Stimulated activated CD8-positive, alpha-beta memory T cell treated with anti-CD3 and anti-CD28 coated beads, Interleukin-4, amount 100 ng/mL, for 1 hour (primary cell): ENCODE results near the gene LRIT2.

Source experiments
- DNase-seq, 2 donors: peaks; one replicate each; pipeline ENCODE4 v3.0.0-alpha.2; 2020; ENCODE audit warnings: low read depth in 2 of 2, low spot score in 1 of 2

Gene LRIT2, protein sequence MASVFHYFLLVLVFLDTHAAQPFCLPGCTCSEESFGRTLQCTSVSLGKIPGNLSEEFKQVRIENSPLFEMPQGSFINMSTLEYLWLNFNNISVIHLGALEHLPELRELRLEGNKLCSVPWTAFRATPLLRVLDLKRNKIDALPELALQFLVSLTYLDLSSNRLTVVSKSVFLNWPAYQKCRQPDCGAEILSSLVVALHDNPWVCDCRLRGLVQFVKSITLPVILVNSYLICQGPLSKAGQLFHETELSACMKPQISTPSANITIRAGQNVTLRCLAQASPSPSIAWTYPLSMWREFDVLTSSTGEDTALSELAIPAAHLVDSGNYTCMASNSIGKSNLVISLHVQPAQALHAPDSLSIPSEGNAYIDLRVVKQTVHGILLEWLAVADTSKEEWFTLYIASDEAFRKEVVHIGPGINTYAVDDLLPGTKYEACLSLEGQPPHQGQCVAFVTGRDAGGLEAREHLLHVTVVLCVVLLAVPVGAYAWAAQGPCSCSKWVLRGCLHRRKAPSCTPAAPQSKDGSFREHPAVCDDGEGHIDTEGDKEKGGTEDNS

DNA sequence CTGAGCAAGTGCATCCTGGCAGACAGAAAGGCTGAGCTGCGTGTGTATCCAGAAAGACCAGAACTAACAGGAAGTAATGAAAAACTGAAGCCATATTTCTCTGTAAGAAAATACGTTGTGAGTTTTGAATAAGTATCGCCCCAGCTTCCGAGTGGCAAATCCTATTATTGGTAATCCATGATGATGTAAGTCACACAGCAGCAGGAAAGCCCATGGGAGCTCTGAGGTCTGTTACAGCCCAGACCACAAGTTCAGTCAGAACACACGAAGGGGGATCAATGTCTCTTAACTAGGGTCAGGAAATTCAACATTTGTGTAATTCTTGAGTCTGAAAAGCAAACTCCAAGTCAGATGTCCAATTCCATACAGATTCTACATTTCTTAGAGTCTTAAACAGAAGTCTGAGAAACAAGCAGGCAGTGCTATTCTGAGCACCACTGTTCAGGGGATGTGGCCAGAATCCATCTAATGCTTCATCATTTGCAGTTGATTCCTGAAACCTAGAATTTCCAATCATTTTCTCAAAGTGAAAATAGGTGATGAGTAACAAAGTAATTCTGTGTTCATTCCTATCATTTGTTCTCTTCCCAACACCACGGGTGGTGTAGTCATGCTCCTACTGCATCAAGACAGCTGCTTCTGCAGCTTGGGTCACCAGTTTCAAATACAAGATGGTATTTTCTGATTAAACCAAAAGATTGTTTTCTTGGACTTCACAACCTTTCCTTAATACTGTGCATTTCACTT is at the start of gene LRIT2:
LRIT2 (minus strand) TSS at position 118 of the 747 bp plus-strand sequence; CDS start at position 94, 24 bp downstream.
- DNase-seq: no peak

DNA sequence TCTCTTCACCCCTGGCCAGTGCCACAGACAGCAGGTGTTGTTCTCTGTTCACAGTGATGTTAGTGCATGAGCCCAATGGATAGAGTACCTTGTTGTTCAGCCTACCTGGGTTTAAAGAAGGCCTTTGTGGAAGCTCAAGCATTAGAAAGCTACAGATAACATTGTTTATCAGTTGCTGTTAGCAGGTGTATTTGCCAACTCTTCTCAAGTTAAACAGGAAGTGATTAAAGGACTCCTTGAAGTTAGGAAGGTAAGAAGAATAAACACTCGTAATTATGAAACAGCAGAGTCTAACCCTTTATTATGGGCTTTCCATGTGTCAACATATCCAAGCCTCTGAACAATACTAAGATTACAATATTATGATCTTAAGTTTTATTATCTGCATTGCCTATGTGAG is 45.4 kb upstream of the LRIT2 start:
- no peak for DNase-seq

DNA sequence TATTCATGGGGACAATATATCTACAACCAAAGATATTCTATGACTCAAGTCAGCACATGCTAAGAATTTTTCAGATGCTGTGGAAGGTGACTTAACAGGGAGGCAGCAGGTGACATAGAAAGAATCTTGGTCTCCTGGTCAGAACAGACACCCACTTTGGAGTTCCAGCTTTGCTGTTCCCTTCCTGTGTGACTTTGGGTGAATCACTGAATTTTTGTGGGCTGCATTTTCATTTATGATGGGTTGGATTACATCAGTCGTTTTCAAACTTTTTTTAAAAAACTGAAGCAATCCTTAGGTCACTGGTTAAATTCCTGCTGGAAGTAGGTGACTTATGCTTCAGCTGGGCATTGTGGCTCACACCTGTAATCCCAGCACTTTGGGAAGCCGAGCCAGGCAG is 44.4 kb upstream of the LRIT2 start:
- no peak for DNase-seq

DNA sequence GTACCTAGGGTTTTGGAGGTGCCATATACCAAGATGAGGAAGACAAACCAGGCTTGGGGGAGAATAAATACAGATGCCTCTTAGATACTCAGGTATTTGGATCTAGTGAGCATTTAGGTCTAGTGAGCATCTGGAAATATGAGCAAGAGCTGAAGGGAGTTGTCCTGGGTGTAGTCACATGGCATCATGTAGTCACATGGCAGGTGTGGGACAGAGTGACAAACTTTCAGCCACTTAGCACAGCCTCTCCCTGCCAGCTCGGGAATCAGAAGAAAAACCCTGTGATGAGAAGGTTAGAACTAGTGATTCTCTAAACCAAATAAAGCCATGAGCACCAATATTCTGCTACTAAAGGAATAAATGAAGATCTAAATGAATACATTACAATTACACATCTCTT is 43.8 kb upstream of the LRIT2 start:
- DNase-seq: no peak

DNA sequence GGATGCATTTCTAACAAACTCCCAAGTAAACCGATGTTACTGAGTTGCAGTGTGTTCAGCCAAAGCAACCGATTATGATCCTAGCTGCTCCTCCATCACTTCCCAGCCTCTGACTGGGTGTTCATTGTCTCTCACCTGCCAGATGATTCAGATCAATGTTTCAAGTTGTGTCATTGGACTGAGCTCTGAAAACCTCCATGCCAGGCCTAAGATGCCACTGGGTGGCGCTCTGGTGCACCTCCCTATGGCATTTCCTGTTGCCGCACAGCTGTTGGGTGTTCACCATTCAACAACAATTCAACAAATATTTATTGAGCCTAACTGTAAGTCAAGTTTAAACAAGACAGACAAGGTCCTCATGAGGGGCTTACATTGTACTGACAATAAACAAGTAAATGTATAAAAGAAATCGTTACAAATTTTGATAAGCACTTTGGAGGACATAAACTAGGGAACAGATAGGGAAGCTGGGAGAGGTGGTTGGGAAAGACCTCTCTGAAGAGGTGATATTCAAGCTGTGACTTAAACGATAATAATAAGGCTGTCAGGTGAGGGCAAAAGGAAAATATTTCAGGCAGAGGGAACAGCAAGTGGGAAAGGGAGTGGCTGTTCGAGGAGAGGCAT is 42.3 kb upstream of the LRIT2 start:
- DNase-seq: peak in 1 of 2 donors; percentile 31

DNA sequence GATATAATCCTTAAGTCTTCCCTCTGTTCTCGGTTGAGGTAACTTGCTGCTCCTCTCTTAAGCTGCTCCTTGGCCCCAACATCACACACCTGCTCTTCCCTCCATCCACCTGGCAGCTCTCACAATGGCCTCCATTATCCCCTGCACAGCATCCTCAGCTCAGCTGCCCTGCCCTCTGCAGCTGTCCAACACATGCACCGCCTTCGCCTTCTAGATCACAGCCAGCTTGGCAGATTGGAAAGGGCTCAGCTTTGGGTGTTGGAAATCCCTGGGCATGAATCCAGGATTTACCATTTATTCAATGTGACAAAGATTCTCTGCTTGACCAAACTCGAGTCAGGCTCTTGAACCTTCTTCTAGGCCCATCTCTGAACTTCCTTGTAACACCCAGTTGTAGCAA is 40.1 kb upstream of the LRIT2 start:
- no peak for DNase-seq

DNA sequence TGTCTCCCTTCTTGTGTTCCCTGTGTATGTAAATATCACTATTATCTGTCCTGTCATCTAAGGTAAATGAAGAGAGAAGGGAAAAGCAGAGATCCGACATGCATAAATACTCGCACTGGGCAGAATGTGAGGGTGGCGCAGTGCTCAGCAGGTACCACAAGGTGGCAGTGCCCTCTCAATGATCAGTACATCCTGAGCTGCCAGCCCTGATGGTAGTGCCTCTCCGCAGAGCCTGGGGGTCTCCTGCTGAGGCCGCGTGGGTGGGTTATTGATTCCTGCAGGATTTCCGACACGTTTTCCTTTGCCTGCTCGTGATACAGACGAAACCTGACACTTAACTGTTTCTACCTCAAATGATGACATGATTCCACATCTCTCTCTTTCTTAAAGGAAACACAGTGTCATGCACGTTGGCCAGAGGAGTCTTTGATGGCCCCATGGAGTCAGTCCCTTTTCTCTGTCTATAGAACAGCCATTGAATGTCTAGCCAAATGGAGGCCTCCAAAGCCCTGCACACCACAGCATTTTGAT is 39.3 kb upstream of the LRIT2 start:
- peak; percentile 23 to 38 for DNase-seq

DNA sequence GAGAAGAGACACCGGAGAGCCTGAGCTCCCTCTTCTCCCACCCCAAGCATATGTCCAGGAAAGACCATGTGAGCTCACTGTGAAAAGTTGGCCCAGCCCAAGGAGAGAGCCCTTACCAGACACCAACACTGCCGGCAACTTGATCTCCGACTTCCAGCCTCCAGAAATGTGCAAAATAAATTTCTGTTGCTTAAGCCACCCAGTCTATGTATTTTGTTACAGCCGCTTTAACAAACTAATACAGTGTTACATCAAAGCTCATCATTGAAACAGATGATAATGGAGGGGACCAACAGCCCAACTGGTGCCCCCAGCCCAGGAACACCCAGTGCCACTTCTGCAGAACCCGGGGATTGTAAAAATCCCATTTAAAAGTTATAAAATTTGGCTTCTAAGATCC is 38.4 kb upstream of the LRIT2 start:
- DNase-seq: no peak

DNA sequence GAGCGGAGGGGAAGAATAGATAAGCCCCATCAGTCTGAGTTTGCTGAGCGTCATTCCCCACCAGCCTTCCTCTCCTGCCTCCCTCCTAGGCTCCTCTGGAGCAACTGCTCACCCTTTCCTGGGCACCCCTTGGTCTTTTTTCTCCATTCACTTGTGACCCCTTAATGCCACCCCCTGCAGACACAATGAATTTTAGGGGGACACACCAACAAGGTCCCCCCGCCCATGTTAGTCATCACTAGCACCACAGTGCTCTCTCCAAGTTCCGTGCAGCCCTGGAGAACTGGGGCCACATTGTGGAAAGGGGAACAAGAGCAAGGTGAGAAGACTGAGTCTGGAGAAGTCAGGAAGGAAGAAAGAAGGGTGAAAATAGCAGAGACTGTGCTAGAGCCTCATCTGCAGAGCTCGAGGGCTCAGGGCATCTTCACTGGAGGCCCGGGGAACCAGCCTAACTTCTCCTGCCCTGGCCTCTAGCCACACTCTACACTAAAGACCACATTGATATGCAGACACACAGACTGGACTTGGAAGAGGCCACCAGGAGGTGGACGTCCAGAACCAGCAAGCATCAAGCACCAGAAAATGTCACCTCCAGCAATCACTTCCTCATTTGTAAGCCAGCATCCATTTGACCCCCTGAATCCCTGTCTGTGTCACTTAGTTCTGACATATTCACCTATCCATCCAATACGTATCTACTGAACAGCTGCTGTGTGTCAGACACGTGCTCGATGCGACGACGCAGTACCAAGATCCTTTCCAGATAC is 37.0 kb upstream of the LRIT2 start:
- DNase-seq: no peak

DNA sequence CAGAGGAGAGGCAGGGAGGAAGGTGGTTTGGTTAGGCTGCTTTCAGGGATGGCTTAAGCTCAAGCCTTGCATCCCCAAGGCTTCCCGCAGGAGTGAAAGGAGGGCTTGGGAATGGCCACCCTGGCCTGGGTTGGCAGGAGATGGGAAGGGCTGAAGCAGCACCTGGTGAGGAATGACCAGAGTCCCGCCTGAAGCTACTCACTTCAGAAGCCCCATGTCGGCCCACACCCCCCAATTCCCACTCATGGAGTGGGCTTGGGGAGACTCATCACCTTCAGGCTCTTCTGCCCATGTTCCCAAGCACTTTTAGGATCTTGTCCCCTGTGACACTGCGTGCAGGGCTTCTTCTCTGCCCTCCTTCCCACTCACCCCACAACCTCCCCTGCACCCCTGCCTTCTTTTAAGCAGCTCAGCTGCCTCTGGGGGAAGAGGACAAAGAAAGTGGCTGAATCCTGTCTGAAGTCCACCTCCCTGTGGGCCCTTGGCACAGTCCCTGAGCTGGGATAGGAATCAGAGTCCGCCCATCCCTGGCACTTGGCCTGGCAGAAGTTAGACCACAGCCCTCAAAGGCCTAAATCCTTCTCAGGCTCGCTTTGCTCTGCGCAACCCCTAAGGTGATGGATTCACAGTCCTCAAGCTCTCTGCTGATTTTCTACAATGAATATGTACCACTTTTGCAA is 36.0 kb upstream of the LRIT2 start:
- no peak for DNase-seq

DNA sequence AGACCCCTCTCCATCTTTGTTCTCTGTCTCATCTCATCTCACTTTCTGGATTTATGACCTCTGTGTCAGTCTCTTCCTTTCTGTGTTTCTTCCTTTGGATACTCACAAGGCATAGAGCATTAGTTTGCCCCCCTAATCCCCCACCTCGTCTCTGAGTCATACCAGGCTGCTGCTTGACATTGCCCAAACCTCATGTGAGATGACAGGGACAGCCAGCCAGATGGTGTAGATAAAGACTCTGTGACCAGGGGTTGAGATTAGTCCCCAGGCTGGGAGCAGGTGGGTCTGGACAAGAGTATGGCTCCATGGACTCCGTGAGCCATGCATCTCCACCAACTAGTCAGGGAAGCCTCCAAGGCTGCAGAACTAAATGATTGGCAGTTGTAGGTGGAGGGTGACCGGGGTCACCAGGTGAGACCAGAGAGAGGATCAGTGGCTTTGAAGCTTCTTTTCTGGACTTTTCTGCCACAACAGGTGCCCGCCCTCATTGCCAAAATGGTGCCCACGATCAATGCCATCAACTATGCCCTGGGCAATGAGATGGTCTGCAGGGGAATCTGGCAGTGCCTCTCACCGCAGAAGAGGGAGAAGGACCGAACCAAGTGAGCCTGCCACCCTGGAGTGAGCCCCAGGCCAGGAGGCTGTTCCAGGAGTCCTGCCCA is 32.8 kb upstream of the LRIT2 start:
- DNase-seq: no peak

DNA sequence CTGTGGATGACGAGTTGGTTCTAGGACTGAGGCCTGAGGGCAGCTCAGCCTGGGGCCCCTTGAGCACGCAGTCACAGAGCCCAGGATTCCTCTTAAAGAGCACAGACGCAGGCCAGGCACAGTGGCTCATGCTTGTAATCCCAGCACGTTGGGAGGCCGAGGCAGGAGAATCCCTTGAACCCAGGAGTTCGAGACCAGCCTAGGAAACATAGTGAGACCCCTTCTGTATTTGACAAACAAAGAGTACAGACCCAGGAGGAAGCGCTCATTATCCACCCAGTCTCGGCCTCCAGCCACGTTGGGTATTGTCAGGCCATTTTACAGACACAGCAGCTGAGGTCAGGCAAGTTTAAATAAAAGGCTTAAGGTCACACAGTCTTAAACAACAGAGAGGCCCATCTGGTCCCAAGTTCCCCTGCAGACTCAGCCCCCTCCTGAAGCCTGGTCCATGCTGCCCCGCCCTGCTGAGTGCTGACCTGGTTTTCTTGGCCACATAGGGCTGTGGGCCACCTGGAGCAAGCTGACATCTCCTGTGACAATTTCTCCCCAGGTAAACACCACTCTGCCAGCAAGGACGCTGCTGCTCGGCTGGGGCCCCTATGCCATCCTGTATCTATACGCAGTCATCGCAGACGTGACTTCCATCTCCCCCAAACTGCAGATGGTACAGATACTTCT is 32.1 kb upstream of the LRIT2 start:
- DNase-seq: no peak

DNA sequence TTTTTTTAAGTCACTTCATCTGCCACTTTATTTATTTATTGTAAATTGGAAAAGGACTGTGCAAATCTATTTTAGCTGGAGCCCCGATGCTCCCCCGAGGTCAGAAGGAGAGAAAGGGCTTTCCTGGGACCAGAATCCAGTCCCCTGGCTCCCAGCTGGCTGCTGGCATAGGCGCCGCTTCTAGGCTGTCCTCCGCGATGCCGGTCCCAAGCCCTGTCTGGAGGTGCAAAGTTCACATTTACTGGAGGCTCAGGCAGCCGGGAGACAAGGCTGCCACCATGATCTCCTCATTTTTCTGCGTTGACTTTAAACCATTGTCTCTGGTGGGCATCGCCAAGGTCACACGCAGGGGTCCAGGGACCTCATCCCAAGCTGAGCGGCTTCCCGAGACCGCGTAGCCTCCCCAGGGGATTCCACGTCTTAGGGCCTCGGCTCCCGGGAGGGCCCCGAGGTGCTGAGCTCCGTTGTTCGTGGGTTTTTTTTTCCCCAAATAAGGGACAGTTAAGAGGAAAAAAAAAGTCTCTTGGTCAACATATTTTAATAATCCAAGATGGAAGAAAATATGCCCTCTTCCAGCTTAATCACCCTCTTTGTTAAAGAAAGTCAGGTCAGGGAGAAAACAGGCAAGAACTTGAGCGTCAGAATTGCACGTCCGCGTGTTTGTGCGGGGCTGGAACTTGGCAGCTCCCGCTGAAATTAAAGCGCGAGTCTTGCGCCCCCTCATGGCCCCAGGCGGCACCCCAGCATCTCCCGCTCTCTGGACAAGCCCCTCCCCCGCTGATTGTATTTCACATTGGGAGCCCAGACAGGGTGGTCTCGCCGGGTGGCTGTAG is 31.4 kb upstream of the LRIT2 start:
- DNase-seq: peak in 1 of 2 donors; percentile 8

DNA sequence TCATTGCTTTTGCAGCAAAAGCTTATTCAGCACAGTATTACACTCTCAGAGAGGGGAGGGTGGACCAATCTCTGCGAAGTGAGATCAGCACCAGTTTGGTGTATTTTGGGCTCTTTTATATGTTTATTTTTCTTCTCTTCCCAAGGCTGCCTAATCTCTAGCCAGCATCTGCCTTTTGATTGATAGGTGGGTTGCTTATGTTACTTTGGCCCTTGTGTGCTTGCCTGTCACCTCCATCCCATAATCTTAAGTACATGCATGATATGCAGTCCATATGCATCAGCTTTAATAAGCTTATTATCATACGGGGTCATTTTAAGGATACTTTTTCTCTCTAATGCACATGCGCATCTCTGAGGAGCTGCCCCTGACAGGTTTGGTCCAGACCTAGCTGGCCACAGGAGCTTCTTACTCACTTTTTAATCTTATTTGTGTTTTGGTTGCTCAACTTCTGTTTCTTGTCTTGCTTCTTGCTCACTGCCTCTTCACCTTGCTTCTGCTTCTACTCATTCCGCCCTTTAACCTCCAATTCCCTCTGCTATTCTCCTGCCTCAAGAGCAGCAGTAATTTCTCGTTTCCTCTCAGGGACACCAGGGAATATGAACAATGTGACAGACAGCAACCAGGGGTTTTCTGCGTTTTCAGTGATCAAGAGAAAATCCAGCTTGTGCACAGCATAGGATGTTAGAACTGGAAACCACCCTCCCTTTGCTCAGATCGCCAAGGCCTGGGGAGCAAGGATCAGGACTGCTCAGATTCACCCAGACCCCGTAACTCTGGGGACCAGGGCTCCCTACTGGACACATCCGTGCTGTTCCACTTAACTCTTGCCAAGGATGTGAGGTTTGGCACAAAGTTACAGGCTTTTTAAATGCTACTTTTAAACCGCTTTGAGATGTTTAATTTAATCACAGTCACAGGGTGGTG is 29.5 kb upstream of the LRIT2 start:
- no peak for DNase-seq

DNA sequence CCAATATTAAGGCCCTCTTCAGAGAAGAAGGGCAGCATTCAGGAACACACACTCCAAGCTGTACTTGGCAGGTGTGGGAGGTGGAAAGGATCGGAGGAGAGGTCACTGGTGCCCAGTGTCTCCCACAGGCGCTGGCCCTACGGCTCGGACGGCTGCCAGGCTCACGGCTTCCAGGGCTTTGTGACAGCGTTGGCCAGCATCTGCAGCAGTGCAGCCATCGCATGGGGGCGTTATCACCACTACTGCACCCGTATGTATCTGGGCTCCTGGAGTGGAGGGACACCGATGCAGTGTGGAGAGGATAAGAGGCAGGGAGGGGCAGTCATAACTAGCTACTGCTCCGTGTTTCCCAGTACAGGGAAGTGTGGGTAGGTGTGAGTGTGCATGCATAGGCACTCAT is 23.4 kb upstream of the LRIT2 start:
- DNase-seq: no peak

DNA sequence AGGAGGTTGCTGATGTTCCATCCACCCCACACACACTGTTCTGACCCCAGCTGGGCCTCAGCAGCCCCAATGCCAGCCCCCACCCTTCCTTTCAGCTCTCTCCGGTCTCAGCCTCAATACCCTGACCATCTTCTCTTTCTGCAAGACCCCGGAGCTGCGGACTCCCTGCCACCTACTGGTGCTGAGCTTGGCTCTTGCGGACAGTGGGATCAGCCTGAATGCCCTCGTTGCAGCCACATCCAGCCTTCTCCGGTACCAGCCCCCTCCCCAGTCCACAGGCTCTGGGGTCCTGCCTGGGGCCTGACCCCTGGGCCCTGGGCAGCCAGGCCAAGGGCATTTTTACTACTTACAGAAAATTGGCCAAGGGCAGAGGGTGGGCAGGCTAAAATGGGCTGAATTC is 22.2 kb upstream of the LRIT2 start:
- no peak for DNase-seq

DNA sequence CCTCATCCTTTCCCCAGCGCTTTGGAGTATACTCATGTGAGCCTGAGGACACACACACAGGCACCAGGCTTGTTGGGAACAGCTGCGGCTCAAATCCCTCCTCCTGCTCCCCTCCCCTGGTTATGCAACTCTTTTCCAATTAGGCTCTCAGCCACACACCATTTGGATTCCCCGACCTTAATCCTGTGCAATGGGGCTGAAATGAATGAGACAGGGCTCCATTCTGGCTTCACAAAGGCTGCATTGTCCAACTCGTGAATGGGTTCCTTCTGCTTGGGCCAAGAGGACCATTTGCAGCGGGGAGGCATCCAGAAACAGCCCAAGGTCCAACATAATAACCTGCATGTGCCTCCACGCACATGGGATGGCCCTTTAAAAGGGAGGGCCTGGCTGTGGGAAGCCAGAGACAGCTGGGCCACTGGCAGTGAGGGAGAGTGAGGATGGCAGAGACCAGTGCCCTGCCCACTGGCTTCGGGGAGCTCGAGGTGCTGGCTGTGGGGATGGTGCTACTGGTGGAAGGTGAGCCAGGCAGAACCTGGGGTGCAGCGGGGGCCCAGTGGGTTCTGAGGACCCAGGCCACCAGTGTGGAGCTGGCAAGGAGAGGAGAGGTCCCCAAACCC is 19.4 kb upstream of the LRIT2 start, which contains the start of gene RGR:
RGR (plus strand) TSS at position 403 of the 620 bp plus-strand sequence; CDS start at position 441, 38 bp downstream.
- DNase-seq: no peak
